Measurements from ENCODE around the gene CCDC51. TPM values are rescaled to one million over a fixed set of nuclear protein-coding genes. Genes with fewer than 3 reads are reported as not detected.

The CCDC51 gene
- total and polyA plus RNA-seq, 2 donors from 2014 or later, result 13.8 to 32.8 TPM

GRCh38 chr3:48469046-48469915 lies 29.4 kb upstream of the CCDC51 start:
- FAIRE-seq, result no peak
- intact Hi-C loops (cut with DNase I), result loop anchor here (5.0 kb wide), 1 partner anchor 33 kb away; the partner anchor contains the start of gene SHISA5
- Histone ChIP-seq H3K27ac (ENCODE audit: low read depth in 2 of 2, low read length in 2 of 2) (no peak overlapping the region), H3K9ac (ENCODE audit: low read length in 3 of 3) (no peak overlapping the region), H3K9me3 (ENCODE audit: control insufficient read depth in 2 of 3, insufficient read depth in 1 of 3, low read length in 3 of 3) (no peaks in the 10 kb centered on the region), H3K4me1 (ENCODE audit: control insufficient read depth in 2 of 3, insufficient read depth in 2 of 3, low read depth in 1 of 3, low read length in 3 of 3) (peaks cover 0 to 47% (median 23%) of the 10 kb centered on the region in 3 donors), H3K36me3 (ENCODE audit: control insufficient read depth in 2 of 3, insufficient read depth in 3 of 3, low read length in 3 of 3) (peaks cover 0 to 10% (median 5%) of the 10 kb centered on the region in 3 donors), H3K27me3 (ENCODE audit: control insufficient read depth, insufficient read depth, low read length) (no peaks in the 10 kb centered on the region), H3K4me3 (ENCODE audit: low read length in 3 of 3) (no peak overlapping the region)
- peak in 1 of 5 donors; percentile 71 for DNase-seq
- no peak for TF ChIP-seq CTCF (IDR thresholded peaks at IDR 0.05; ENCODE audit: borderline replicate concordance, extremely low read depth, insufficient read depth)

GRCh38 chr3:48468329-48468731 lies 28.4 kb upstream of the CCDC51 start:
- no peak for FAIRE-seq
- no peak for TF ChIP-seq CTCF (IDR thresholded peaks at IDR 0.05; ENCODE audit: borderline replicate concordance, extremely low read depth, insufficient read depth)
- Histone ChIP-seq H3K9ac (ENCODE audit: low read length in 3 of 3) (no peak overlapping the region), H3K27ac (ENCODE audit: low read depth in 2 of 2, low read length in 2 of 2) (peak overlapping the region in 1 of 2 donors; percentile 6), H3K4me1 (ENCODE audit: control insufficient read depth in 2 of 3, insufficient read depth in 2 of 3, low read depth in 1 of 3, low read length in 3 of 3) (peaks cover 0 to 46% (median 23%) of the 10 kb centered on the region in 3 donors), H3K9me3 (ENCODE audit: control insufficient read depth in 2 of 3, insufficient read depth in 1 of 3, low read length in 3 of 3) (no peaks in the 10 kb centered on the region), H3K4me3 (ENCODE audit: low read length in 3 of 3) (no peak overlapping the region), H3K36me3 (ENCODE audit: control insufficient read depth in 2 of 3, insufficient read depth in 3 of 3, low read length in 3 of 3) (peaks cover 0 to 10% (median 5%) of the 10 kb centered on the region in 3 donors), H3K27me3 (ENCODE audit: control insufficient read depth, insufficient read depth, low read length) (no peaks in the 10 kb centered on the region)
- intact Hi-C loops (cut with DNase I), result loop anchor here (5.0 kb wide), 1 partner anchor 34 kb away; the partner anchor contains the start of gene SHISA5
- DNase-seq, result no peak

GRCh38 chr3:48467473-48468267 lies 27.8 kb upstream of the CCDC51 start:
- Histone ChIP-seq H3K9me3 (ENCODE audit: control insufficient read depth in 2 of 3, insufficient read depth in 1 of 3, low read length in 3 of 3) (no peaks in the 10 kb centered on the region), H3K9ac (ENCODE audit: low read length in 3 of 3) (peak overlapping the region in 1 of 3 donors; percentile 78), H3K27ac (ENCODE audit: low read depth in 2 of 2, low read length in 2 of 2) (peak overlapping the region; percentile 99 to 100), H3K4me3 (ENCODE audit: low read length in 3 of 3) (peak overlapping the region in 1 of 3 donors; percentile 84), H3K36me3 (ENCODE audit: control insufficient read depth in 2 of 3, insufficient read depth in 3 of 3, low read length in 3 of 3) (peaks cover 0 to 10% (median 5%) of the 10 kb centered on the region in 3 donors), H3K4me1 (ENCODE audit: control insufficient read depth in 2 of 3, insufficient read depth in 2 of 3, low read depth in 1 of 3, low read length in 3 of 3) (peaks cover 0 to 43% (median 23%) of the 10 kb centered on the region in 3 donors), H3K27me3 (ENCODE audit: control insufficient read depth, insufficient read depth, low read length) (no peaks in the 10 kb centered on the region)
- FAIRE-seq, result no peak
- no peak for TF ChIP-seq CTCF (IDR thresholded peaks at IDR 0.05; ENCODE audit: borderline replicate concordance, extremely low read depth, insufficient read depth)
- intact Hi-C loops (cut with DNase I), result loop anchor here (5.0 kb wide), 1 partner anchor 35 kb away; the partner anchor contains the start of gene SHISA5
- no peak for DNase-seq
